GM19455 (cell line): ENCODE measurements around the gene NEK2.
"Not testable (repeated sequence)": the region's sequence is repeated elsewhere in the genome, so short reads cannot be mapped to it uniquely, and the experiment has no call there.

Experiments used
- ATAC-seq: cut with Tn5 transposase; IDR thresholded peaks from one replicate; pipeline ENCODE4 v1.9.1; 2021; ENCODE audit not compliant: unreplicated experiment

Gene NEK2

GRCh38 chr1:211634461-211634860 is 41.0 kb downstream of the NEK2 start:
- no peak for ATAC-seq

GRCh38 chr1:211633524-211633846 is 41.9 kb downstream of the NEK2 start:
- no peak for ATAC-seq

DNA sequence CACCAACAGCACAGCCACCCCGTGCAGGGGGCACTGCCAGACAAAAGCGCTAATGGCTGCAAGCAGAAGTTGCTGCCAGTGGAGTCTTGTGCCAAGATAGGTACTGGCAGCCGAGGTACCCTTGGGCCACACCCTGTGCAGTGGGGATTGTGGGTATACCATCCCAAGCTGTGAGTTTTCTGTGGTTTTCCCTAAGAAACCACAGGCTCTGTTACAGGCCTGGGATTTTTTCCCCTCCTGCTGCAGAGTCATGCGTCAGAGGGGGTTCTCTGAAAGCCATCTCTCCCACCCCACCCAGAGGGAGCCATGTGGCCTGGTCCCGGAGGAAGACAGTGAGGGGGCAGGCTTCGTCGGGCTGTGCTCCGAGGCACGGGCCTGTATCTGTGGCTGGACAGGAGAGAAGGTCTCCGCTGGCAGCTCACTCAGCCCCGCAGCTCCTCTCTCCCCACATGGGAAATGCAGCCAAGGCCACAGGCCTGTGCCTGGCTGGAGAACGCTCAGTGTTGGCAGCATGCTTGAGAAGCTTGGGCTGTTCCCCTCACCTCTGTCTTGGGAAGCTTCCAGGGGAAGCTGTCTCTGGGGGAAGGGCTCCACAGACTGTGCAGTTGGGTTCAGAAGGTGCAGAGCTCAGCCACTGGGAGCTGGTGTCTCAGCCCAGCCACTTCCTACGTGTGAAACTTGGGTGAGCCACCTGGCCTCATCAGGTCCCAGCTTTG is 42.5 kb downstream of the NEK2 start:
- ATAC-seq = no peak

DNA sequence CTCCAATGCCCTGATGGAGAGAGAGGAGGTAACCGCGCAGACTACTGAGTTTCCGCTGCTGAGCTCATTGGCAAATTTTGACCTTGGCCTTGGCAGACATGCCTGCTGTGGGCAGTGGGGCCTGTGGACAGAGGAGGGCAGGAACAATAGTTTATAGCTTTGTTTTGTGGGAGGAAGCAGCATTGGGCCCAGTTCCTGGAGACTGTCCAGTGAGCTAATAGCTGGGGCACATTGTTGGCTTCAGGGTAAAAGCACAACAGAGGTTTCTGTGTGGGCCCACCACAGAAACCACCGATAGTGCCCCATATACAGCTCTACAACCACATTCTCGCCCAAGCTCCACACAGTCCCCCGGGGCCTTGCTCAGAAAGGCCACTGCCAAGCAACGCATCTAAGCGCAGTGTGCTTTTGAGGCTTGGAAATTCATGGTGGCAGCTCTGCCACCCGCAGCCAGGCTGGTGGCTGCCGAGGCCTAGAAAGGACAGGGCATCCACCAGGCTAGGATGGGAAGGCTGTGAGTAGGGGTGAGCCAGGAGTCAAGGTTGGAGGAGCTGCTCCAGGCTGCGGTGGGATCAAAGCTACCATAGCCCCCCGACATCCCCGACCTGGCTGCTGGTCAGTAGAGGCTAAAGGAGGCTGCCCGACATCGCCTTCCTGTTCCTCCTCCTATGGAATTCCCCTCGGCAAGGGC is 43.2 kb downstream of the NEK2 start:
- peak; percentile 58 for ATAC-seq

DNA sequence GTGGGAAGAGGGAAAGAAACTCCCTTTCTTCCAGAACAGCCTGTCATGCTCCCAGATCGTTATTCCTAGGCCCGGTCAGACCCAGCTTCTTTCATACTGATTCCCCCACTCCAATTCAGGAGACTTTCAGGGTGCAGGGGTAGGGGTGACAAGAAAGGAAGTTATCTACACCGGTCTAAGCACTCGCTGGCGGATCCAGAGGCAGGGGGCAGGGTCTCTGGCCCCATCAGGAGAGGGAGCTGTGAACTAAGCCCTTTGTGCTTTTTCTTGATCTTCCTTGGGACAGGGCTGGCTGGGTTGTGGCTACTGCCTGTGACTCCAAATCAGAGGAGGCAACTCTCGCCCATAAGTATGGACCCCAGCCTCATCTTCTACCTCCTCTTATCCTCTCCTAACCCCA is 44.3 kb downstream of the NEK2 start:
- no peak for ATAC-seq

DNA sequence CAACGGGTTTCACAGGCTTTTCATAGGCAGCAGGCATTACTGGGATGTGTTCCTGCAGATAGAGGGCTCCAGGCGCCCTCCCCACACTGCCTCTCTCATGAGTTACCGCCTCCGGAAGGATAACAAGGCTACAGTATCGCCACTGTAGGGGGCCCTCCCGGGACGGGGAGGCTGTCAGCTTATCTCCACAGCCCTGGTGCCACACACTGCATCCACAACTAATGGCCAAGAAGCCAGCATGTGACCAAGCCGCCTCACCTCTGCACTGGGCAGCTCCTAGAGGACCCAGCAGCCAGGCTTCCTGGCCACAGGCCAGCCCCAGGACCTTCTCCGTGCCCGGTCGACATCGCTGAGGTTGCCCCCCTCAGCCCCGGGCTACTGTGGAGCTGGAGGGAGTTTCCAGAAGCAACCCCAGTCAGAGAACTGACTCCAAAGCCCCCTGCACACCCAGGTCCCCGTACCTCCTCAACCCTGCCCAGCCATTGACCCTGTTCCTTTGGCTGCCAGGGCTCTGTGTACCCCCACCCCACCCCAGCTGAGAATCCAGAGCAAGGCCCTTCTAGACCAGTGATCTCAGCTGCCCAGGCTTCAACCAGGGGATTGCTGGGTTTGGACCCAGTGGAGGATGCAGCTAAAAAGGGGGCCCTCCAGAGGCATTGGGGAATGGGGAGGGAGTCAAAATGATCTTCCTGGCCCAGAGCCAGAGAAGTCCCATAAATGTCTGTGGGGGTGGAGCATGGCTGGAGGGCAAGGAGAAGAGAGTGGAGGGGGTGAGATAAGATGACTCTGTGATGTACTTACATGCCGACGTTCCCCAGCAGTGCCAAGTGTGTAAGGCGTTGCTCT is 45.0 kb downstream of the NEK2 start:
- no peak for ATAC-seq

DNA sequence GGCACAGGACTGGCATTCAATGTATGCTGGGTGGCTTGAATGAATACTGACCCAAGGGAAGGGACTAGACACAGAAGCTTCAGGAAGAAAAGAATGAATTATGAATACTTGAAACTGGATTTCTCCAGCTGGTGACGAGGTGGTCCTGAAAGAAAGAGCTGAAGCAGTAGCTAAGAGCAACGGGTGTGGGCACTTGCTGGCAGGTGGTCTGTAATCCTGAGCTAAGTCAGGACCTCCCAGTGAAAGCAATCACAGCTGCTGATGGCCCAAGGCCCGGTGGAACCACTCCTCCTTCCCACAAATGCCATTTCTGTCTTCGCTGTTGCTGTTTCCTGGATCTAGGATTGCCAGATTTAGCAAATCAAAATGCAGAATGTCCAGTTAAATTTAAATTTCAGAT is 47.0 kb downstream of the NEK2 start:
- no peak for ATAC-seq

GRCh38 chr1:211627259-211627658 is 48.2 kb downstream of the NEK2 start:
- ATAC-seq = no peak

GRCh38 chr1:211625866-211626265 is 49.6 kb downstream of the NEK2 start:
- ATAC-seq = not testable (repeated sequence)

GRCh38 chr1:211625040-211625439 is 50.4 kb downstream of the NEK2 start:
- ATAC-seq = no peak

- no peak for ATAC-seq
These were observed 51.9 kb downstream of the NEK2 start for GRCh38 chr1:211623515-211623914.

- ATAC-seq = no peak
These were observed 53.8 kb downstream of the NEK2 start for GRCh38 chr1:211621447-211622198.

GRCh38 chr1:211620097-211620496 is 55.3 kb downstream of the NEK2 start:
- ATAC-seq = no peak

DNA sequence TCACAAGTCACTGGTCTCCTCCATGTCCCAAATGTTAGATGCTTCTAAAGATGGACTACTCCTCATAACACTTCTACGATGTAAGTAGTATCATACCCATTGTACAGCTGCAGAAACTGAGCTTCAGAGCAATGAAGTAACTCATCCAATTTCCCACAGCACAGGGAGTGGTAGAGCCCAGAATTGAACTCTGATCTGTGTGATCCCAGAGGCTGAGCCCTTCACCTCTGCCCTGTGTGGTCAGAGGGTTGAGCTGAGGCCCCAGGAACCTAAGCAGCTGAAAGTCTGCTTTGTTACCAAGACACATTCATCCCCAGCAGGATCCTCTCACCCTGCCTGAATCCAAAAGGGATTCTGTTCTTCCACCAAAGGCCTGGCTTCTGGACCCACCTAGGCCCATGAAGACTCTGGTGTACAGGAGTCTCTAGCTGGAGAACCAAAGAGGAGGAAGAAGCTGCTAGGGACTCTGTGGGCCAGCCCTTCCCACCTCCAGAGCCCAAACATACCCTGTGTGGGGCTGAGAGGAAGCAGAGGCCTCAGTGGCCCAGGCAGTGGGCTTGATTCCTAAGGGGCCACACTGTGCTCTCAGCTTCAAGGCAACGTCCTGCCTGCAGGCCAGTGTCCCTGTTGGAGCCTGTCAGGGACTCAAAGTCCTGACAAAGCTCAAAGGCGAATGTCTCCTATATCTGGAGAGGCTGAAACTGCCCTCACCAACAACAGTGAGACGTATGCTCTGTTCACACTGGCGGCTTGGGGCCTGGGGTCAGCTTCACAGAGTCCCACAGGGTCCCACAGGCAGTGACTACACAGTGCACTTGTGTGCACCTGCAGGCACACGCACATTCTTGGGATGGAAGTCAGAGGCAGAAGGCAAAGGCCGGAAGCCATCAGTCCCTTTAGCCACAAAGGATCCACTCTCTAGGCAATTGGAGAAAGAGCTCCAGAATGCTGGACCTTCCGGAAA is 56.1 kb downstream of the NEK2 start:
- ATAC-seq = no peak

DNA sequence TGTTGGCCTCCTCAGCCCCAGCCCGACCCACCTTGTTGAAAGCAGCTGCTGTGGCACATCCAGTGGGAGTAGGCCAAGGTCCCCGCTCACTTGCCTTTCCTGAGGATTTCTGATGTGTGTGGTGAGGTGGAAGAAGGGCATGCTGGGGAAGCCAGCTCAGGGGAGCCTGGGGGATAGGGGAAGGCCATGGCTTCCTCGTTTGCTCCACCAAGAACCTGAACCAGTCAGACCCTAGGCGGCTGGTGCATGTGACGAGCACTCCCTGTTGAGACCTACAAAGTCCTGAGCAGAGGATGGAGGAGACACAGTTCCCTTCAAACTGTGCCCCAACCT is 58.5 kb downstream of the NEK2 start:
- no peak for ATAC-seq

GRCh38 chr1:211616231-211616964 is 59.0 kb downstream of the NEK2 start:
- ATAC-seq = no peak

DNA sequence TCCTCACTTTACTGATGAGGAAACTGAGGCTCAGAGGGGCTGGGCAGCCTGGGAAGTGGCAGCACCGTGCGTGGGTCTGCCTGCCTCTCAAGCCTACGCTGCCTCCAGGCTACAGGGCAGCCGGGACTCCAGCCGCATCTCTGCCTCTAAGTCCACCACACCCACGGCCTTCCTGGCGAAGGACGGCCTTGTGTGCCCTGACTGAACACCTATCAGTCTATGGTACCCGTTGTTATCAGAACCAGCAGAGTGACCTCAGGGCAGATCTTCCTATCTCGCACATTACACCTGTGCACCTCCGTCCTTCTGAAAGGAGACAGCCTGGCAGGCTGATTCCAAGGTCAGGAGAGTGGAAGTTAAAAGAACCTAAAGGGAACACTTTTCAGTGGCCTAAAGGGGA is 60.8 kb downstream of the NEK2 start:
- ATAC-seq = no peak

GRCh38 chr1:211613951-211614350 is 61.5 kb downstream of the NEK2 start:
- ATAC-seq = no peak

- no peak for ATAC-seq
These were observed 62.1 kb downstream of the NEK2 start for GRCh38 chr1:211613108-211613947.
